Measurements from ENCODE around the gene ZCCHC14.

GRCh38 chr16:87374313-87374712 lies 118.5 kb downstream of the ZCCHC14 start:
- no peak for TF ChIP-seq CTCF (optimal IDR thresholded peaks at IDR 0.05 in 1 of 3, IDR thresholded peaks at IDR 0.05 in 1 of 3, conservative IDR thresholded peaks at IDR 0.05 in 1 of 3; ENCODE audit: extremely low read depth in 1 of 3, insufficient read depth in 2 of 3, low read length in 3 of 3)
- TF ChIP-seq EZH2 (IDR thresholded peaks at IDR 0.05; ENCODE audit: low read length) = no peak

Data from keratinocyte (primary cell).